Naive thymus-derived CD4-positive, alpha-beta T cell (primary cell): Measurements from ENCODE around the gene GRK2. TPM values are rescaled to one million over a fixed set of nuclear protein-coding genes. Genes with fewer than 3 reads are reported as not detected.

ENCODE experiments used
- ATAC-seq: fragments of 150-1000 bp; cut with Tn5 transposase; 2 replicates; pipeline ENCODE4 v1.10.0; 2021; ENCODE audit warnings: mild to moderate bottlenecking, moderate library complexity
- CTCF ChIA-PET: fragments of 350-600 bp; sonication (Branson Sonifier 250); formaldehyde crosslinking; loops from one replicate; lab custom pipeline; 2021; ENCODE audit warnings: antibody characterized with exemption; lab: Charles Lee
- POLR2A ChIA-PET: fragments of 350-600 bp; sonication (Branson Sonifier 250); formaldehyde crosslinking; loops from one replicate; lab custom pipeline; 2021; ENCODE audit warnings: antibody characterized with exemption, inconsistent platforms; lab: Charles Lee
- DNase-seq, 9 donors: peaks; one replicate each; pipeline versions ENCODE4 v3.0.0 to v3.0.0-alpha.2; 2020 to 2022; ENCODE audit warnings: mixed read lengths in 1 of 9
- H3K27ac ChIP-seq: one replicate; pipeline ENCODE4 v1.7.0; 2013; ENCODE audit warnings: mild to moderate bottlenecking, low read depth, low read length, moderate library complexity
- H3K27me3 ChIP-seq, 2 donors: one replicate each; pipeline ENCODE4 v1.7.0; 2013; ENCODE audit warnings: low read length in 2 of 2, mild to moderate bottlenecking in 2 of 2, moderate library complexity in 2 of 2; ENCODE audit not compliant: control insufficient read depth in 2 of 2, insufficient read depth in 2 of 2
- H3K36me3 ChIP-seq, 3 experiments: 1 replicate in 2 of 3; 2 replicates in 1 of 3; pipeline ENCODE4 v1.7.0; 2013; ENCODE audit warnings: low read length in 3 of 3, mild to moderate bottlenecking in 3 of 3, moderate library complexity in 1 of 3; ENCODE audit not compliant: insufficient read depth in 3 of 3, control insufficient read depth in 2 of 3
- H3K4me1 ChIP-seq, 2 donors: one replicate each; pipeline ENCODE4 v1.7.0; 2013; ENCODE audit warnings: low read length in 2 of 2, mild to moderate bottlenecking in 2 of 2, moderate library complexity in 1 of 2; ENCODE audit not compliant: control insufficient read depth in 2 of 2, insufficient read depth in 2 of 2
- H3K4me3 ChIP-seq: 2 replicates; pipeline ENCODE4 v1.7.0; 2013; ENCODE audit warnings: mild to moderate bottlenecking, low read length
- H3K9me3 ChIP-seq, 3 experiments: 1 replicate in 2 of 3; 2 replicates in 1 of 3; pipeline ENCODE4 v1.7.0; 2013; ENCODE audit warnings: low read length in 3 of 3; ENCODE audit not compliant: control insufficient read depth in 2 of 3
- H3K27ac Mint-ChIP-seq, 9 donors: one replicate each; pipeline ENCODE4 v1.8.0; 2020 to 2022; ENCODE audit warnings: mixed read lengths in 9 of 9, mild to moderate bottlenecking in 8 of 9, moderate library complexity in 5 of 9, inconsistent platforms in 2 of 9
- H3K27me3 Mint-ChIP-seq, 5 donors: one replicate each; pipeline ENCODE4 v1.8.0; 2021 to 2022; ENCODE audit warnings: mixed read lengths in 5 of 5, mild to moderate bottlenecking in 1 of 5
- H3K36me3 Mint-ChIP-seq, 5 donors: one replicate each; pipeline ENCODE4 v1.8.0; 2020 to 2022; ENCODE audit warnings: mixed read lengths in 5 of 5, mild to moderate bottlenecking in 3 of 5, inconsistent platforms in 1 of 5
- H3K4me1 Mint-ChIP-seq, 7 donors: one replicate each; pipeline ENCODE4 v1.8.0; 2020 to 2022; ENCODE audit warnings: mixed read lengths in 7 of 7, mild to moderate bottlenecking in 3 of 7, inconsistent platforms in 1 of 7
- H3K4me3 Mint-ChIP-seq, 10 donors: one replicate each; pipeline ENCODE4 v1.8.0; 2020 to 2022; ENCODE audit warnings: mild to moderate bottlenecking in 10 of 10, mixed read lengths in 10 of 10, moderate library complexity in 6 of 10, inconsistent platforms in 2 of 10
- H3K9me3 Mint-ChIP-seq, 11 donors: one replicate each; pipeline ENCODE4 v1.8.0; 2020 to 2022; ENCODE audit warnings: mixed read lengths in 11 of 11, mild to moderate bottlenecking in 4 of 11, inconsistent platforms in 1 of 11, moderate library complexity in 1 of 11
- intact Hi-C, 2 donors: fragments of 100-400 bp; cut with micrococcal nuclease; formaldehyde crosslinking; loops; one replicate each; pipeline ENCODE4 v1.15.1; 2023
- polyA plus RNA-seq, 2 donors: library from polyadenylated mRNA; unstranded; fragments of 300-500 nt; fragmentation: Illumina TruSeq; gene quantifications; one replicate each; pipeline ENCODE4 v1.2.3, GENCODE V29; 2021
- total RNA-seq, 6 experiments: library from RNA in 5 of 6; stranded (reverse) in 5 of 6; gene quantifications; 1 replicate in 5 of 6; 2 replicates in 1 of 6; pipeline ENCODE4 v1.2.3 and lab custom pipeline; 2021 to 2026

Gene GRK2
- total and polyA plus RNA-seq, 7 experiments from 2014 or later = 18.5 to 399 (median 310) TPM

GRCh38 chr11:67323526-67323925, 57.3 kb downstream of the GRK2 start:
- H3K4me1 ChIP-seq = peaks cover 0 to 2% of the 10 kb centered on the region in 2 donors
- peak overlapping the region in 1 of 9 donors; percentile 81 for H3K27ac Mint-ChIP-seq
- DNase-seq (no peak), ATAC-seq (no peak)
- H3K4me3 Mint-ChIP-seq = peak overlapping the region in 1 of 10 donors; percentile 27
- intact Hi-C loops = no loop called here
- no peaks in the 10 kb centered on the region for H3K36me3 ChIP-seq
- ChIA-PET CTCF (interaction anchor here (0.9 to 7.0 kb wide), 3 partner anchors 22 to 59 kb away, joined by 3 to 34 read pairs (median 4); no protein-coding TSS in a partner anchor), POLR2A (interaction anchor here (1.3 to 1.9 kb wide), 3 partner anchors 60 to 84 kb away, joined by 4 to 10 read pairs (median 7); no protein-coding TSS in a partner anchor)
- peaks cover 0 to 12% (median 4%) of the 10 kb centered on the region in 5 donors for H3K36me3 Mint-ChIP-seq
- peaks cover 3 to 14% (median 7%) of the 10 kb centered on the region in 7 donors for H3K4me1 Mint-ChIP-seq
- H3K9me3 Mint-ChIP-seq = peaks cover 0 to 2% (median 0%) of the 10 kb centered on the region in 11 donors
- H3K9me3 ChIP-seq = no peaks in the 10 kb centered on the region
- peaks cover 0 to 6% (median 0%) of the 10 kb centered on the region in 5 donors for H3K27me3 Mint-ChIP-seq
- no peak overlapping the region for H3K27ac ChIP-seq
- no peaks in the 10 kb centered on the region for H3K27me3 ChIP-seq
- H3K4me3 ChIP-seq = no peak overlapping the region

- no peak overlapping the region for H3K27ac ChIP-seq
- H3K9me3 ChIP-seq = no peaks in the 10 kb centered on the region
- no peak overlapping the region for H3K4me3 ChIP-seq
- no peaks in the 10 kb centered on the region for H3K4me1 ChIP-seq
- Mint-ChIP-seq H3K27ac (no peak overlapping the region), H3K27me3 (no peaks in the 10 kb centered on the region), H3K9me3 (no peaks in the 10 kb centered on the region), H3K4me3 (no peak overlapping the region), H3K4me1 (peaks cover 0 to 1% (median 0%) of the 10 kb centered on the region in 7 donors), H3K36me3 (peaks cover 0 to 9% (median 4%) of the 10 kb centered on the region in 5 donors)
- POLR2A ChIA-PET = interaction anchor here (0.6 to 1.0 kb wide), 2 partner anchors 18 to 1784 kb away, joined by 3 read pairs; no protein-coding TSS in a partner anchor
- no peak for ATAC-seq
- intact Hi-C loops = no loop called here
- CTCF ChIA-PET = interaction anchor here (0.6 kb wide), 1 partner anchor 76 kb away, joined by 4 read pairs; no protein-coding TSS in a partner anchor
- H3K27me3 ChIP-seq = no peaks in the 10 kb centered on the region
- H3K36me3 ChIP-seq = no peaks in the 10 kb centered on the region
- DNase-seq = no peak
Measured at GRCh38 chr11:67332081-67332691, 65.9 kb downstream of the GRK2 start.

Other genes starting within 250 kb of the GRK2 start
- gene SYT12, start 243.3 kb upstream of the GRK2 start, total RNA-seq = not detected
- not detected for gene SYT12, start 243.3 kb upstream of the GRK2 start, polyA plus RNA-seq
- under 1 TPM in 2 of 5 experiments, not detected in 3; 0.34 to 0.62 TPM for gene RHOD, start 209.6 kb upstream of the GRK2 start, total RNA-seq
- 1 to 10 TPM in 1 of 2 donors, not detected in 1; 1.3 TPM for gene RHOD, start 209.6 kb upstream of the GRK2 start, polyA plus RNA-seq
- gene KDM2A, start 147.2 kb upstream of the GRK2 start, total RNA-seq = 100 to 1,000 TPM; 146 to 298 (median 233) TPM
- gene KDM2A, start 147.2 kb upstream of the GRK2 start, polyA plus RNA-seq = 10 to 100 TPM in 1 of 2 donors, 1 to 10 TPM in 1; 8.7 to 18.6 TPM
- gene ANKRD13D, start 22.8 kb downstream of the GRK2 start, total RNA-seq = 100 to 1,000 TPM; 161 to 286 (median 191) TPM
- gene ANKRD13D, start 22.8 kb downstream of the GRK2 start, polyA plus RNA-seq = 10 to 100 TPM in 1 of 2 donors, 1 to 10 TPM in 1; 6.3 to 19.5 TPM
- gene SSH3, start 37.1 kb downstream of the GRK2 start, total RNA-seq = 10 to 100 TPM in 4 of 5 experiments, 1 to 10 TPM in 1; 8.8 to 23.8 (median 15.0) TPM
- gene SSH3, start 37.1 kb downstream of the GRK2 start, polyA plus RNA-seq = 1 to 10 TPM; 1.1 to 4.9 TPM
- 100 to 1,000 TPM in 1 of 5 experiments, 10 to 100 TPM in 4; 59.9 to 104 (median 76.1) TPM for gene POLD4, start 87.1 kb downstream of the GRK2 start, total RNA-seq
- gene POLD4, start 87.1 kb downstream of the GRK2 start, polyA plus RNA-seq = 100 to 1,000 TPM in 1 of 2 donors, 10 to 100 TPM in 1; 98.9 to 116 TPM
- 1 to 10 TPM in 2 of 5 experiments, under 1 TPM in 3; 0.32 to 7.8 (median 0.70) TPM for gene CLCF1, start 107.1 kb downstream of the GRK2 start, total RNA-seq
- not detected for gene CLCF1, start 107.1 kb downstream of the GRK2 start, polyA plus RNA-seq
- 10 to 100 TPM; 25.6 to 48.0 (median 45.0) TPM for gene RAD9A, start 125.5 kb downstream of the GRK2 start, total RNA-seq
- gene RAD9A, start 125.5 kb downstream of the GRK2 start, polyA plus RNA-seq = 1 to 10 TPM; 6.3 to 7.2 TPM
- 100 to 1,000 TPM in 4 of 5 experiments, 10 to 100 TPM in 1; 83.0 to 339 (median 122) TPM for gene PPP1CA, start 135.4 kb downstream of the GRK2 start, total RNA-seq
- gene PPP1CA, start 135.4 kb downstream of the GRK2 start, polyA plus RNA-seq = 100 to 1,000 TPM; 350 to 363 TPM
- gene TBC1D10C, start 137.6 kb downstream of the GRK2 start, total RNA-seq = 100 to 1,000 TPM; 243 to 425 (median 346) TPM
- 100 to 1,000 TPM; 225 to 366 TPM for gene TBC1D10C, start 137.6 kb downstream of the GRK2 start, polyA plus RNA-seq
- gene CARNS1, start 149.2 kb downstream of the GRK2 start, total RNA-seq = 10 to 100 TPM in 2 of 5 experiments, 1 to 10 TPM in 2, under 1 TPM in 1; 0.53 to 14.2 (median 5.1) TPM
- 1 to 10 TPM in 1 of 2 donors, under 1 TPM in 1; 0.97 to 1.4 TPM for gene CARNS1, start 149.2 kb downstream of the GRK2 start, polyA plus RNA-seq
- 10 to 100 TPM; 61.9 to 83.9 (median 77.7) TPM for gene RPS6KB2, start 162.0 kb downstream of the GRK2 start, total RNA-seq
- 10 to 100 TPM; 45.2 to 46.6 TPM for gene RPS6KB2, start 162.0 kb downstream of the GRK2 start, polyA plus RNA-seq
- gene PTPRCAP, start 171.2 kb downstream of the GRK2 start, total RNA-seq = 100 to 1,000 TPM; 134 to 357 (median 194) TPM
- 100 to 1,000 TPM; 498 to 670 TPM for gene PTPRCAP, start 171.2 kb downstream of the GRK2 start, polyA plus RNA-seq
- 100 to 1,000 TPM in 1 of 5 experiments, 10 to 100 TPM in 4; 15.6 to 311 (median 28.5) TPM for gene CORO1B, start 177.0 kb downstream of the GRK2 start, total RNA-seq
- 10 to 100 TPM; 21.3 to 40.8 TPM for gene CORO1B, start 177.0 kb downstream of the GRK2 start, polyA plus RNA-seq
- not detected for gene GPR152, start 186.3 kb downstream of the GRK2 start, total RNA-seq
- 1 to 10 TPM; 1.4 to 1.5 TPM for gene GPR152, start 186.3 kb downstream of the GRK2 start, polyA plus RNA-seq
- gene CABP4, start 188.9 kb downstream of the GRK2 start, total RNA-seq = 10 to 100 TPM in 2 of 5 experiments, 1 to 10 TPM in 3; 2.5 to 17.1 (median 3.4) TPM
- gene CABP4, start 188.9 kb downstream of the GRK2 start, polyA plus RNA-seq = 1 to 10 TPM; 1.2 to 2.3 TPM
- 10 to 100 TPM; 52.4 to 94.6 (median 70.6) TPM for gene TMEM134, start 202.8 kb downstream of the GRK2 start, total RNA-seq
- gene TMEM134, start 202.8 kb downstream of the GRK2 start, polyA plus RNA-seq = 100 to 1,000 TPM; 131 to 143 TPM
- gene AIP, start 216.6 kb downstream of the GRK2 start, total RNA-seq = 100 to 1,000 TPM; 107 to 156 (median 137) TPM
- gene AIP, start 216.6 kb downstream of the GRK2 start, polyA plus RNA-seq = 100 to 1,000 TPM; 137 to 205 TPM
- gene PITPNM1, start 238.9 kb downstream of the GRK2 start, total RNA-seq = 100 to 1,000 TPM in 3 of 5 experiments, 10 to 100 TPM in 2; 78.9 to 133 (median 112) TPM
- 10 to 100 TPM in 1 of 2 donors, 1 to 10 TPM in 1; 9.5 to 30.8 TPM for gene PITPNM1, start 238.9 kb downstream of the GRK2 start, polyA plus RNA-seq
- gene CDK2AP2, start 241.7 kb downstream of the GRK2 start, total RNA-seq = 100 to 1,000 TPM in 1 of 5 experiments, 10 to 100 TPM in 4; 31.0 to 168 (median 61.9) TPM
- gene CDK2AP2, start 241.7 kb downstream of the GRK2 start, polyA plus RNA-seq = 10 to 100 TPM; 64.5 to 94.3 TPM